ENCODE measurements around the gene CFAP73. TPM values are rescaled to one million over a fixed set of nuclear protein-coding genes. Genes with fewer than 3 reads are reported as not detected.

The CFAP73 gene
- total RNA-seq, 6 experiments from 2014 or later: 0.17 TPM; not detected in 5

DNA sequence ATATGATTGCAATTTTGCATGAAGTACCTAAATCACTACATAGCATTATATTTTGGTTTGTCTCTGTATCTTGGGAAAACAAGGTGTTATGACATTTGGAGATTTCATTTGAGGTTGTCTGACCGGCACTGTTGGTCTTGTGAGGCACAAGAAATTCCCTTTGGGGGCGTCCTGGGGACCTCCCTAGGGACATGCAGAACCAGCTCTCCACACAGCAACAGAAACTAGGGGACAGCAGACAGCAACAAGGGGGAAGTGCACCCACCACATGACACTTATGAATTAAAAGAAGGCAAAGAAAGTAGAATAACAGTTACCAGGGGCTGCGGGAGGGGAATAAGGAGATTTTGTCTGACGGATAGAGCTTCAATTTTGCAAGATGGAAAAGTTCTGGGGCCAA is 21.4 kb downstream of the CFAP73 start:
- no peaks in the 10 kb centered on the region for H3K9me3 Mint-ChIP-seq
- H3K27ac Mint-ChIP-seq: no peak overlapping the region
- TF ChIP-seq CTCF (IDR thresholded peaks at IDR 0.05): no peak
- H3K36me3 Mint-ChIP-seq (ENCODE audit: low read depth): peaks cover 25% of the 10 kb centered on the region
- H3K4me1 Mint-ChIP-seq (ENCODE audit: low read depth): no peaks in the 10 kb centered on the region
- no peak for DNase-seq
- no peak overlapping the region for H3K4me3 Mint-ChIP-seq
- H3K27me3 Mint-ChIP-seq (ENCODE audit: insufficient read depth): no peaks in the 10 kb centered on the region

GRCh38 chr12:113171543-113171942 is 22.0 kb downstream of the CFAP73 start:
- no peaks in the 10 kb centered on the region for H3K27me3 Mint-ChIP-seq (ENCODE audit: insufficient read depth)

DNA sequence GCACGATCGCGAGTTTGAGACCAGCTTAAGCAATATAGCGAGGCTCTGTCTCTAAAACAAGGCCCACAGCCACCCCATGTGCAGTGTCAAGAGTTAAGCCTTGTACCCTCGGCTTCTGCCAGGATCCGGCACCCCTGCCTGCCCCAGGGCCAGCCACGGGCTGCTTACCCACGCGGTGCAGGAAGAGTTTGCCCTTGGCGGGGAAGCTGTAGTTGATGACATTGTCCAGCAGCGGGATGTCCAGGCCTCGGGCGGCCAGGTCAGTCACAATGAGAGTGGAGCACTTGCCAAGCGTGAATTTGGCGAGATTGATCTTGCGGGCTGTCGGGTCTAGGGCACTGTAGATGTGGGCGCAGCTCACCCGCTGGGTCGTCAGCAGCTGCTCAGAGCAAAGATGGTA is 22.7 kb downstream of the CFAP73 start:
- peaks cover 31% of the 10 kb centered on the region for H3K36me3 Mint-ChIP-seq (ENCODE audit: low read depth)

More at GRCh38 chr12:113171543-113171942, 22.0 kb downstream of the CFAP73 start:
- no peak for DNase-seq
- H3K36me3 Mint-ChIP-seq (ENCODE audit: low read depth): peaks cover 25% of the 10 kb centered on the region
- TF ChIP-seq CTCF (IDR thresholded peaks at IDR 0.05): no peak
- H3K27ac Mint-ChIP-seq: no peak overlapping the region
- H3K4me1 Mint-ChIP-seq (ENCODE audit: low read depth): no peaks in the 10 kb centered on the region
- H3K4me3 Mint-ChIP-seq: no peak overlapping the region
- H3K9me3 Mint-ChIP-seq: no peaks in the 10 kb centered on the region

GRCh38 chr12:113173081-113173698 is 23.7 kb downstream of the CFAP73 start:
- Mint-ChIP-seq H3K9me3 (peaks cover 6% of the 10 kb centered on the region; the same call in 1 of the 2 replicates), H3K4me1 (ENCODE audit: low read depth) (no peaks in the 10 kb centered on the region), H3K27me3 (ENCODE audit: insufficient read depth) (no peaks in the 10 kb centered on the region), H3K4me3 (no peak overlapping the region), H3K27ac (no peak overlapping the region), H3K36me3 (ENCODE audit: low read depth) (peaks cover 41% of the 10 kb centered on the region)
- no peak for TF ChIP-seq CTCF (IDR thresholded peaks at IDR 0.05)
- DNase-seq: no peak

More for the DNA sequence above, 22.7 kb downstream of the CFAP73 start:
- Mint-ChIP-seq H3K4me3 (no peak overlapping the region), H3K4me1 (ENCODE audit: low read depth) (no peaks in the 10 kb centered on the region), H3K9me3 (peaks cover 2% of the 10 kb centered on the region; the same call in 1 of the 2 replicates), H3K27me3 (ENCODE audit: insufficient read depth) (no peaks in the 10 kb centered on the region), H3K27ac (no peak overlapping the region)
- TF ChIP-seq CTCF (IDR thresholded peaks at IDR 0.05): no peak
- DNase-seq: no peak

- Mint-ChIP-seq H3K9me3 (peaks cover 6% of the 10 kb centered on the region; the same call in 1 of the 2 replicates), H3K27me3 (ENCODE audit: insufficient read depth) (no peaks in the 10 kb centered on the region), H3K27ac (peak overlapping the region; percentile 15; the same call in 1 of the 2 replicates), H3K4me3 (no peak overlapping the region), H3K36me3 (ENCODE audit: low read depth) (peaks cover 45% of the 10 kb centered on the region), H3K4me1 (ENCODE audit: low read depth) (no peaks in the 10 kb centered on the region)
- peak; percentile 59 for DNase-seq
- TF ChIP-seq CTCF (IDR thresholded peaks at IDR 0.05): peak; percentile 100
Measured at GRCh38 chr12:113174461-113175384, 25.2 kb downstream of the CFAP73 start.
